Measurements from ENCODE around the gene ZDHHC11.
"Not testable (repeated sequence)": the region's sequence is repeated elsewhere in the genome, so short reads cannot be mapped to it uniquely, and the experiment has no call there.

GRCh38 chr5:843371-843770 lies 7.4 kb downstream of the ZDHHC11 start:
- not testable (repeated sequence) for TF ChIP-seq EZH2phosphoT487 (IDR thresholded peaks at IDR 0.05; ENCODE audit: borderline replicate concordance); POLR2A (IDR thresholded peaks at IDR 0.05; ENCODE audit: borderline replicate concordance, extremely low read depth, insufficient read depth, insufficient read length); CTCF (IDR thresholded peaks at IDR 0.05 in 2 of 3, conservative IDR thresholded peaks at IDR 0.05 in 1 of 3; ENCODE audit: borderline replicate concordance in 1 of 3, insufficient read depth in 1 of 3, low read depth in 2 of 3, low read length in 2 of 3); SRF (IDR thresholded peaks at IDR 0.05; ENCODE audit: low read depth); TCF7L2 (IDR thresholded peaks at IDR 0.05; ENCODE audit: borderline replicate concordance, extremely low read depth, insufficient read depth, insufficient read length)
